HEK293T (cell line): ENCODE data around the gene NRBP1.

Experiments used
- BHLHE40 ChIP-seq: fragments of 450-650 bp; IDR thresholded peaks from 2 replicates; pipeline ENCODE4 v1.6.1; 2016; ENCODE audit warnings: mild to moderate bottlenecking, moderate library complexity, borderline replicate concordance
- ELF4 ChIP-seq: fragments of 450-650 bp; IDR thresholded peaks from 2 replicates; pipeline ENCODE4 v1.6.1; 2017; ENCODE audit warnings: antibody characterized with exemption
- FOXA1 ChIP-seq: fragments of 450-650 bp; IDR thresholded peaks from 2 replicates; pipeline ENCODE4 v1.6.1; 2016; ENCODE audit warnings: mild to moderate bottlenecking
- FOXM1 ChIP-seq: fragments of 450-650 bp; IDR thresholded peaks from 2 replicates; pipeline ENCODE4 v1.6.1; 2017; ENCODE audit warnings: mild to moderate bottlenecking, borderline replicate concordance
- L3MBTL2 ChIP-seq: fragments of 450-650 bp; conservative IDR thresholded peaks from 2 replicates; pipeline ENCODE4 v1.6.1; 2016; ENCODE audit warnings: mild to moderate bottlenecking
- LEF1 ChIP-seq: fragments of 450-650 bp; IDR thresholded peaks from 2 replicates; pipeline ENCODE4 v1.6.1; 2017; ENCODE audit warnings: mild to moderate bottlenecking, borderline replicate concordance
- NFRKB ChIP-seq: fragments of 450-650 bp; IDR thresholded peaks from 2 replicates; pipeline ENCODE4 v1.6.1; 2016; ENCODE audit warnings: mild to moderate bottlenecking, moderate library complexity
- SP1 ChIP-seq: fragments of 450-650 bp; IDR thresholded peaks from 2 replicates; pipeline ENCODE4 v1.6.1; 2017
- ZNF384 ChIP-seq: fragments of 450-650 bp; IDR thresholded peaks from 2 replicates; pipeline ENCODE4 v1.6.1; 2016
- TF ChIP-seq, protein P1 (sequence below): fragments of 450-650 bp; IDR thresholded peaks from 2 replicates; pipeline ENCODE4 v1.6.1; 2016

- TF ChIP-seq ELF4 (no peak), NFRKB (no peak), FOXM1 (no peak), FOXA1 (no peak), BHLHE40 (no peak), LEF1 (no peak), SP1 (no peak), ZNF384 (no peak), L3MBTL2 (no peak)
- TF ChIP-seq, protein P1, sequence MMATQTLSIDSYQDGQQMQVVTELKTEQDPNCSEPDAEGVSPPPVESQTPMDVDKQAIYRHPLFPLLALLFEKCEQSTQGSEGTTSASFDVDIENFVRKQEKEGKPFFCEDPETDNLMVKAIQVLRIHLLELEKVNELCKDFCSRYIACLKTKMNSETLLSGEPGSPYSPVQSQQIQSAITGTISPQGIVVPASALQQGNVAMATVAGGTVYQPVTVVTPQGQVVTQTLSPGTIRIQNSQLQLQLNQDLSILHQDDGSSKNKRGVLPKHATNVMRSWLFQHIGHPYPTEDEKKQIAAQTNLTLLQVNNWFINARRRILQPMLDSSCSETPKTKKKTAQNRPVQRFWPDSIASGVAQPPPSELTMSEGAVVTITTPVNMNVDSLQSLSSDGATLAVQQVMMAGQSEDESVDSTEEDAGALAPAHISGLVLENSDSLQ, result no peak
Observed at GRCh38 chr2:27489118-27489497, 60.7 kb downstream of the NRBP1 start.
